ENCODE measurements around the gene OPRM1.

Gene OPRM1

DNA sequence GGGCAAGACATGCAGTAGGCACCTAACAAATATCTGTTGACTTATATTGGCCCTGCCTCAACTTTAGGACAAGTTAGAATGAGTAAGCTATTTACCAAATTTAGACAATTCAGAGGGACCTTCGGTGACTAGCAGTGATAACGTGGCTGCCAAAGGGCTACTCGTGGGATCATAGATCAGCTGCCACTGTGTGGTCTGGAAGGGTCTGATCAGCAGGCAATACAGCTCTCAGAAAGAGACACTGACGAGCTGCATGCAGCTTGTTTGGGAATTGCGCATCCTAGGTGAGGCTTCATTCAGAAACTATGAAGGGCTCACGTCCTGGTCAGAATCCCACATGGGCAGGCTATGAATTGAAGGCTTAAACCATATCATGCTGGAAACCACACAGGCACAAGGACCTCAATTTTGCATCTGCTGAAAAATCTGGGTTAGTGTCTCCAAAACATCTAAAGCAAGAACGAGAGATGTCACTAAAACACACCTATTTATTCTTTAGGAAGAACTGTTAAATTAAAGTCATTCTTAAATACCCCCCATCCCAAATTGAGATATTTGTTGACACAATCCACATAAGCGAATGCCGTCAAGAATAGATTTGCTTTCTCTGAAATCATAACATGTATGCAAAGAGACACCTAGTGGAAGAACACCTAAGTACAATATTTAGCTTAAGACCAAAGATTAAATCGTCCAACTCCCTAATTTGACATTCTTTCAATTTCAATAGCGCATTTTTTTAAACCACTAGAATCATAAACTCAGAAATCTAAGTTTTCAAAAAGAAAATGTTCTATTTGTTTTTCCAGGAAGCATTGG is 238.0 kb downstream of the OPRM1 start:
- H2BK15ac ChIP-seq (ENCODE audit: low read depth, poor library complexity, severe bottlenecking): no peak overlapping the region
- no peaks in the 10 kb centered on the region for H3K9me3 ChIP-seq (ENCODE audit: control insufficient read depth, low read length)
- H3K79me1 ChIP-seq (replicated peaks; ENCODE audit: low read length, poor library complexity, severe bottlenecking): no peaks in the 10 kb centered on the region
- no peaks in the 10 kb centered on the region for H3K36me3 ChIP-seq (ENCODE audit: control insufficient read depth in 1 of 2, insufficient read depth in 2 of 2, low read depth in 1 of 2, low read length in 2 of 2)
- no peaks in the 10 kb centered on the region for H3K4me1 ChIP-seq (ENCODE audit: control insufficient read depth, insufficient read depth, low read depth, low read length)
- peak; percentile 39 for DNase-seq
- no peak overlapping the region for H4K91ac ChIP-seq (ENCODE audit: low read length)
- no peak overlapping the region for H3K14ac ChIP-seq (ENCODE audit: low read length in 2 of 2)
- H3K4me3 ChIP-seq (ENCODE audit: insufficient read depth in 1 of 2, low read depth in 1 of 2, low read length in 2 of 2): no peak overlapping the region
- H2BK12ac ChIP-seq (ENCODE audit: low read length in 2 of 2): peak overlapping the region in 1 of 2 experiments; percentile 15
- WGBS: 72% methylated on average over 11 of the region's 11 CpGs
- no peak overlapping the region for H3K18ac ChIP-seq (ENCODE audit: low read depth in 1 of 2, low read length in 2 of 2)
- H3K27ac ChIP-seq (ENCODE audit: low read length, poor library complexity, severe bottlenecking): no peak overlapping the region
- no peak overlapping the region for H2AFZ ChIP-seq (ENCODE audit: low read depth, low read length)
- no peak overlapping the region for H2BK5ac ChIP-seq (ENCODE audit: low read depth, low read length, poor library complexity, severe bottlenecking)
- H3K9ac ChIP-seq (ENCODE audit: low read length): peak overlapping the region; percentile 28
- no peak overlapping the region for H2BK120ac ChIP-seq (ENCODE audit: low read depth, low read length)
- no peak overlapping the region for H4K8ac ChIP-seq (ENCODE audit: low read length)
- no peak overlapping the region for H3K4ac ChIP-seq (ENCODE audit: low read depth in 1 of 2, low read length in 2 of 2)
- no peak overlapping the region for H3K23ac ChIP-seq (ENCODE audit: low read length in 2 of 2)
- H3K27me3 ChIP-seq (ENCODE audit: control insufficient read depth in 1 of 2, insufficient read depth in 1 of 2, low read length in 2 of 2): no peaks in the 10 kb centered on the region
- H2AK5ac ChIP-seq (ENCODE audit: low read length, severe bottlenecking): no peak overlapping the region
- no peak overlapping the region for H3K4me2 ChIP-seq (ENCODE audit: low read length, poor library complexity, severe bottlenecking)

DNA sequence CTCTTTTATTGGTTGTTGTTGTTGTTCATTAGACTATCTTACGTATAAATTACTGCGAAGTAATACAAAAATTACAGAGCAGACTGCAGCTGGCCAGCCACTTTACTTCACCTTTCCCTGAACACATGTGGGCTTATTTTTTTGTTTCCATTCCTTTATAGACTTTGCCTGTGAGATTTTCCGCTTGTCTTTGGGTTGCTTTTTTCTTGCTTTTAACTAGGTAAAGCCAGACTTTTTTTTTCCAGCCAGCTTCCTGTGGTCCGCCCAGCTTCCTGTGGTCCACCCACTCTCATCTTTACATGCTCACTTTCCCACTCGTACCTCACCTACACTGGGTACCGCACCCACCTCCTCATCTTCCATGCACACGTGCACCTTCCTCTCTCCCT is 238.6 kb downstream of the OPRM1 start:
- Histone ChIP-seq H2AFZ (ENCODE audit: low read depth, low read length) (no peak overlapping the region), H3K36me3 (ENCODE audit: control insufficient read depth in 1 of 2, insufficient read depth in 2 of 2, low read depth in 1 of 2, low read length in 2 of 2) (no peaks in the 10 kb centered on the region), H3K4me1 (ENCODE audit: control insufficient read depth, insufficient read depth, low read depth, low read length) (no peaks in the 10 kb centered on the region), H3K9ac (ENCODE audit: low read length) (peak overlapping the region; percentile 28), H3K9me3 (ENCODE audit: control insufficient read depth, low read length) (no peaks in the 10 kb centered on the region), H3K14ac (ENCODE audit: low read length in 2 of 2) (peak overlapping the region in 1 of 2 experiments; percentile 81), H3K79me1 (replicated peaks; ENCODE audit: low read length, poor library complexity, severe bottlenecking) (no peaks in the 10 kb centered on the region), H4K91ac (ENCODE audit: low read length) (no peak overlapping the region), H3K27ac (ENCODE audit: low read length, poor library complexity, severe bottlenecking) (no peak overlapping the region), H3K23ac (ENCODE audit: low read length in 2 of 2) (no peak overlapping the region), H3K18ac (ENCODE audit: low read depth in 1 of 2, low read length in 2 of 2) (no peak overlapping the region), H3K4me2 (ENCODE audit: low read length, poor library complexity, severe bottlenecking) (no peak overlapping the region), H3K4me3 (ENCODE audit: insufficient read depth in 1 of 2, low read depth in 1 of 2, low read length in 2 of 2) (no peak overlapping the region), H2BK12ac (ENCODE audit: low read length in 2 of 2) (no peak overlapping the region), H2BK120ac (ENCODE audit: low read depth, low read length) (no peak overlapping the region), H2AK5ac (ENCODE audit: low read length, severe bottlenecking) (no peak overlapping the region), H2BK5ac (ENCODE audit: low read depth, low read length, poor library complexity, severe bottlenecking) (no peak overlapping the region), H3K4ac (ENCODE audit: low read depth in 1 of 2, low read length in 2 of 2) (no peak overlapping the region), H3K27me3 (ENCODE audit: control insufficient read depth in 1 of 2, insufficient read depth in 1 of 2, low read length in 2 of 2) (no peaks in the 10 kb centered on the region), H4K8ac (ENCODE audit: low read length) (no peak overlapping the region), H2BK15ac (ENCODE audit: low read depth, poor library complexity, severe bottlenecking) (no peak overlapping the region)
- WGBS: 91% methylated on average over 7 of the region's 7 CpGs
- no peak for DNase-seq

DNA sequence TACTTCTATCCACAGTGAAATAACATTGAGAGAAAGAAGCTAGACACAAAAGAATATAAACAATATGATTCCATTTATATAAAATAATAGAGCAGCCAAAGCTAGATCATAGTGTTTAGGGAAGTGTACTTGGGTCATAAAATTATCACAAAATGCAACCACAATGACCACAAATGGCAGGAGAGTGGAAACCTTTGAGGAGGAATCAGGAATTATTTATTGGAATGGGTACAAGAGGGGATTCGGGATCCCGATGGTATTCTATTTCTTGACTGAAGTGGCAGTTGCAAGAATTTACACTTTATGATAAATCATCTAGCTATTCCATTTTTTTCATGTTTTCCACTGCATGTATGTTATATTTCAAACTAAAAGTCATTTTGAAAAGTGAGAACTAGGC is 241.5 kb downstream of the OPRM1 start:
- Histone ChIP-seq H4K8ac (ENCODE audit: low read length) (no peak overlapping the region), H4K91ac (ENCODE audit: low read length) (no peak overlapping the region), H3K4me2 (ENCODE audit: low read length, poor library complexity, severe bottlenecking) (no peak overlapping the region), H2AFZ (ENCODE audit: low read depth, low read length) (no peak overlapping the region), H3K79me1 (replicated peaks; ENCODE audit: low read length, poor library complexity, severe bottlenecking) (no peaks in the 10 kb centered on the region), H2BK15ac (ENCODE audit: low read depth, poor library complexity, severe bottlenecking) (no peak overlapping the region), H3K4me3 (ENCODE audit: insufficient read depth in 1 of 2, low read depth in 1 of 2, low read length in 2 of 2) (no peak overlapping the region), H3K27ac (ENCODE audit: low read length, poor library complexity, severe bottlenecking) (no peak overlapping the region), H2BK5ac (ENCODE audit: low read depth, low read length, poor library complexity, severe bottlenecking) (no peak overlapping the region), H3K27me3 (ENCODE audit: control insufficient read depth in 1 of 2, insufficient read depth in 1 of 2, low read length in 2 of 2) (no peaks in the 10 kb centered on the region), H3K9ac (ENCODE audit: low read length) (no peak overlapping the region), H3K23ac (ENCODE audit: low read length in 2 of 2) (no peak overlapping the region), H2AK5ac (ENCODE audit: low read length, severe bottlenecking) (no peak overlapping the region), H3K36me3 (ENCODE audit: control insufficient read depth in 1 of 2, insufficient read depth in 2 of 2, low read depth in 1 of 2, low read length in 2 of 2) (no peaks in the 10 kb centered on the region), H3K4me1 (ENCODE audit: control insufficient read depth, insufficient read depth, low read depth, low read length) (no peaks in the 10 kb centered on the region), H3K4ac (ENCODE audit: low read depth in 1 of 2, low read length in 2 of 2) (no peak overlapping the region), H3K14ac (ENCODE audit: low read length in 2 of 2) (no peak overlapping the region), H3K9me3 (ENCODE audit: control insufficient read depth, low read length) (no peaks in the 10 kb centered on the region), H2BK120ac (ENCODE audit: low read depth, low read length) (no peak overlapping the region), H2BK12ac (ENCODE audit: low read length in 2 of 2) (no peak overlapping the region), H3K18ac (ENCODE audit: low read depth in 1 of 2, low read length in 2 of 2) (no peak overlapping the region)
- no CpG with 5 or more reads among the region's 2 CpGs for WGBS
- no peak for DNase-seq

DNA sequence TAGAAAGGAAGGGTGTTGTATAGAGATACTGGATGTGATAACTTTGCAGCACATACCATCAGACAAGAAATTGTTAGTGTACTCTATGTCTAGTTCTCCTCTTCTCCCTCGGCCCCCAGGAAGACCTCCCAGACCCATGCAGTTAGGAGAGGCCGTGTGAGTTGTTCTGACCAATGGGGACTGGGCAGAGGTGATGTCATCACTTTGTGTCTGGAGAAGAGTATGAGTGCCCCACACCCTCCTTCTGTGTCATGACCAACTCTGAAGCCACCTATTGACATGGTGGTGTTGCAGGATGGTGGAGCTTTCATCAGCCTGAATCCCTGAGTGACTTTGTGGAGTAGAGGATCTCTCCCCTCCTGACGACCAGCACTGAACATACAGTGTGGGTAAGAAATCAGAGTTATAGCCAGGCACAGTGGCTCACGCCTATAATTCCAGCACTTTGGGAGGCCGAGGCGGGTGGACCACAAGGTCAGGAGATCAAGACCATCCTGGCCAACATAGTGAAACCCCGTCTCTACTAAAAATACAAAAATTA is 245.3 kb downstream of the OPRM1 start:
- H3K4me3 ChIP-seq (ENCODE audit: insufficient read depth in 1 of 2, low read depth in 1 of 2, low read length in 2 of 2): no peak overlapping the region
- no peak overlapping the region for H3K9ac ChIP-seq (ENCODE audit: low read length)
- H3K14ac ChIP-seq (ENCODE audit: low read length in 2 of 2): no peak overlapping the region
- no peak overlapping the region for H3K18ac ChIP-seq (ENCODE audit: low read depth in 1 of 2, low read length in 2 of 2)
- no peak overlapping the region for H2AK5ac ChIP-seq (ENCODE audit: low read length, severe bottlenecking)
- no peaks in the 10 kb centered on the region for H3K79me1 ChIP-seq (replicated peaks; ENCODE audit: low read length, poor library complexity, severe bottlenecking)
- no peaks in the 10 kb centered on the region for H3K36me3 ChIP-seq (ENCODE audit: control insufficient read depth in 1 of 2, insufficient read depth in 2 of 2, low read depth in 1 of 2, low read length in 2 of 2)
- H3K4ac ChIP-seq (ENCODE audit: low read depth in 1 of 2, low read length in 2 of 2): no peak overlapping the region
- no peak overlapping the region for H3K27ac ChIP-seq (ENCODE audit: low read length, poor library complexity, severe bottlenecking)
- H2AFZ ChIP-seq (ENCODE audit: low read depth, low read length): no peak overlapping the region
- H2BK5ac ChIP-seq (ENCODE audit: low read depth, low read length, poor library complexity, severe bottlenecking): no peak overlapping the region
- H3K4me2 ChIP-seq (ENCODE audit: low read length, poor library complexity, severe bottlenecking): no peak overlapping the region
- no peak for DNase-seq
- H2BK12ac ChIP-seq (ENCODE audit: low read length in 2 of 2): no peak overlapping the region
- no peak overlapping the region for H4K91ac ChIP-seq (ENCODE audit: low read length)
- H3K9me3 ChIP-seq (ENCODE audit: control insufficient read depth, low read length): no peaks in the 10 kb centered on the region
- H3K4me1 ChIP-seq (ENCODE audit: control insufficient read depth, insufficient read depth, low read depth, low read length): no peaks in the 10 kb centered on the region
- H4K8ac ChIP-seq (ENCODE audit: low read length): no peak overlapping the region
- 98% methylated on average over 6 of the region's 7 CpGs for WGBS
- H3K27me3 ChIP-seq (ENCODE audit: control insufficient read depth in 1 of 2, insufficient read depth in 1 of 2, low read length in 2 of 2): no peaks in the 10 kb centered on the region
- no peak overlapping the region for H2BK15ac ChIP-seq (ENCODE audit: low read depth, poor library complexity, severe bottlenecking)
- no peak overlapping the region for H3K23ac ChIP-seq (ENCODE audit: low read length in 2 of 2)
- H2BK120ac ChIP-seq (ENCODE audit: low read depth, low read length): no peak overlapping the region
